NCI-H2107 (cell line): ENCODE measurements around the gene XPOT.

Experiments
- DNase-seq: peaks from one replicate; lab custom pipeline; 2025; lab: John Stamatoyannopoulos, UW

The XPOT gene

GRCh38 chr12:64418209-64418608 lies 14.0 kb downstream of the XPOT start:
- DNase-seq, result no peak

GRCh38 chr12:64419696-64420095 lies 15.5 kb downstream of the XPOT start:
- DNase-seq, result no peak

GRCh38 chr12:64427988-64428387 lies 23.8 kb downstream of the XPOT start:
- no peak for DNase-seq

- no peak for DNase-seq
Measured at GRCh38 chr12:64428956-64429355, 24.8 kb downstream of the XPOT start.

GRCh38 chr12:64430886-64431285 lies 26.7 kb downstream of the XPOT start:
- DNase-seq, result no peak

- DNase-seq, result no peak
Measured at GRCh38 chr12:64431791-64432190, 27.6 kb downstream of the XPOT start.

- DNase-seq, result no peak
Measured at GRCh38 chr12:64433915-64434314, 29.7 kb downstream of the XPOT start.

GRCh38 chr12:64440100-64440499 lies 35.9 kb downstream of the XPOT start:
- no peak for DNase-seq

GRCh38 chr12:64445490-64445889 lies 41.3 kb downstream of the XPOT start:
- DNase-seq, result no peak

GRCh38 chr12:64446295-64446694 lies 42.1 kb downstream of the XPOT start:
- DNase-seq, result no peak

- DNase-seq, result no peak
Measured at GRCh38 chr12:64450057-64450640, 46.0 kb downstream of the XPOT start.

GRCh38 chr12:64450711-64451486 lies 46.7 kb downstream of the XPOT start:
- DNase-seq, result peak; percentile 11

- DNase-seq, result peak; percentile 70
Measured at GRCh38 chr12:64451687-64452558, 47.7 kb downstream of the XPOT start, which contains the start of gene TBK1. TBK1 (plus strand) TSS chr12:64452120; CDS start chr12:64455871, 3,751 bp downstream.

- no peak for DNase-seq
Measured at GRCh38 chr12:64452559-64453329, 48.6 kb downstream of the XPOT start.

- no peak for DNase-seq
Measured at GRCh38 chr12:64455506-64455905, 51.3 kb downstream of the XPOT start.

GRCh38 chr12:64456119-64456518 lies 51.9 kb downstream of the XPOT start:
- no peak for DNase-seq

- no peak for DNase-seq
Measured at GRCh38 chr12:64457032-64457431, 52.8 kb downstream of the XPOT start.

- no peak for DNase-seq
Measured at GRCh38 chr12:64457466-64457865, 53.3 kb downstream of the XPOT start.

GRCh38 chr12:64457923-64458322 lies 53.7 kb downstream of the XPOT start:
- no peak for DNase-seq

- no peak for DNase-seq
Measured at GRCh38 chr12:64459394-64459891, 55.3 kb downstream of the XPOT start.

GRCh38 chr12:64461634-64462414 lies 57.6 kb downstream of the XPOT start:
- no peak for DNase-seq
